Measurements from ENCODE around the gene MYL11.
"Not testable (repeated sequence)": the region's sequence is repeated elsewhere in the genome, so short reads cannot be mapped to it uniquely, and the experiment has no call there.

The MYL11 gene
- total RNA-seq, result 0 to 0.52 (median 0.26) reads per million in 3 donors

GRCh38 chr16:30374538-30374937 is at the start of gene MYL11:
MYL11 (plus strand) TSS chr16:30374802; CDS start chr16:30374858, 56 bp downstream.
- DNase-seq, result no peak
- H3K36me3 ChIP-seq (ENCODE audit: control insufficient read depth, insufficient read depth, low read length), result no peaks in the 10 kb centered on the region

GRCh38 chr16:30334473-30334989 is 40.1 kb upstream of the MYL11 start:
- not testable (repeated sequence) for H3K36me3 ChIP-seq (ENCODE audit: control insufficient read depth, insufficient read depth, low read length)

More at GRCh38 chr16:30374538-30374937, at the start of gene MYL11:
- peaks cover 37% of the 10 kb centered on the region for H3K4me1 ChIP-seq (ENCODE audit: control insufficient read depth, insufficient read depth, low read length, poor library complexity, severe bottlenecking)
- peak within 1 kb of the TSS; percentile 13 for H3K27ac ChIP-seq (ENCODE audit: insufficient read depth, low read length, poor library complexity, severe bottlenecking)
- H3K4me3 ChIP-seq (ENCODE audit: insufficient read depth, low read depth, low read length, poor library complexity, severe bottlenecking), result no peak within 1 kb of the TSS
- H3K9me3 ChIP-seq (ENCODE audit: control insufficient read depth, low read length), result no peaks in the 10 kb centered on the region
- no peaks in the 10 kb centered on the region for H3K27me3 ChIP-seq (replicated peaks; ENCODE audit: control insufficient read depth, insufficient read depth, low read length, poor library complexity, severe bottlenecking)

GRCh38 chr16:30335028-30335597 is 39.5 kb upstream of the MYL11 start:
- H3K27me3 ChIP-seq (replicated peaks; ENCODE audit: control insufficient read depth, insufficient read depth, low read length, poor library complexity, severe bottlenecking); H3K4me1 ChIP-seq (ENCODE audit: control insufficient read depth, insufficient read depth, low read length, poor library complexity, severe bottlenecking); H3K9me3 ChIP-seq (ENCODE audit: control insufficient read depth, low read length); H3K36me3 ChIP-seq (ENCODE audit: control insufficient read depth, insufficient read depth, low read length): not testable (repeated sequence)
- H3K4me3 ChIP-seq (ENCODE audit: insufficient read depth, low read depth, low read length, poor library complexity, severe bottlenecking), result peak overlapping the region; percentile 62
- peak overlapping the region; percentile 74 for H3K27ac ChIP-seq (ENCODE audit: insufficient read depth, low read length, poor library complexity, severe bottlenecking)
- peak; percentile 64 to 77 (median 77) for DNase-seq

More at GRCh38 chr16:30334473-30334989, 40.1 kb upstream of the MYL11 start:
- H3K9me3 ChIP-seq (ENCODE audit: control insufficient read depth, low read length); H3K4me1 ChIP-seq (ENCODE audit: control insufficient read depth, insufficient read depth, low read length, poor library complexity, severe bottlenecking); H3K27me3 ChIP-seq (replicated peaks; ENCODE audit: control insufficient read depth, insufficient read depth, low read length, poor library complexity, severe bottlenecking): not testable (repeated sequence)
- Histone ChIP-seq H3K4me3 (ENCODE audit: insufficient read depth, low read depth, low read length, poor library complexity, severe bottlenecking) (peak overlapping the region; percentile 62), H3K27ac (ENCODE audit: insufficient read depth, low read length, poor library complexity, severe bottlenecking) (peak overlapping the region; percentile 74)
- peak; percentile 70 to 83 (median 80) for DNase-seq

GRCh38 chr16:30335598-30336474 is 38.8 kb upstream of the MYL11 start:
- DNase-seq, result peak; percentile 17 to 38 (median 23)

GRCh38 chr16:30337964-30338357 is 36.6 kb upstream of the MYL11 start:
- not testable (repeated sequence) for H3K36me3 ChIP-seq (ENCODE audit: control insufficient read depth, insufficient read depth, low read length); H3K4me3 ChIP-seq (ENCODE audit: insufficient read depth, low read depth, low read length, poor library complexity, severe bottlenecking); DNase-seq; H3K27me3 ChIP-seq (replicated peaks; ENCODE audit: control insufficient read depth, insufficient read depth, low read length, poor library complexity, severe bottlenecking); H3K9me3 ChIP-seq (ENCODE audit: control insufficient read depth, low read length); H3K4me1 ChIP-seq (ENCODE audit: control insufficient read depth, insufficient read depth, low read length, poor library complexity, severe bottlenecking); H3K27ac ChIP-seq (ENCODE audit: insufficient read depth, low read length, poor library complexity, severe bottlenecking)

More at GRCh38 chr16:30335598-30336474, 38.8 kb upstream of the MYL11 start:
- no peaks in the 10 kb centered on the region for H3K36me3 ChIP-seq (ENCODE audit: control insufficient read depth, insufficient read depth, low read length)
- no peaks in the 10 kb centered on the region for H3K27me3 ChIP-seq (replicated peaks; ENCODE audit: control insufficient read depth, insufficient read depth, low read length, poor library complexity, severe bottlenecking)
- H3K9me3 ChIP-seq (ENCODE audit: control insufficient read depth, low read length), result no peaks in the 10 kb centered on the region
- H3K4me3 ChIP-seq (ENCODE audit: insufficient read depth, low read depth, low read length, poor library complexity, severe bottlenecking), result peak overlapping the region; percentile 62
- H3K27ac ChIP-seq (ENCODE audit: insufficient read depth, low read length, poor library complexity, severe bottlenecking), result peak overlapping the region; percentile 74
- H3K4me1 ChIP-seq (ENCODE audit: control insufficient read depth, insufficient read depth, low read length, poor library complexity, severe bottlenecking), result no peaks in the 10 kb centered on the region

GRCh38 chr16:30338715-30339114 is 35.9 kb upstream of the MYL11 start:
- H3K27ac ChIP-seq (ENCODE audit: insufficient read depth, low read length, poor library complexity, severe bottlenecking); DNase-seq; H3K4me3 ChIP-seq (ENCODE audit: insufficient read depth, low read depth, low read length, poor library complexity, severe bottlenecking); H3K9me3 ChIP-seq (ENCODE audit: control insufficient read depth, low read length); H3K27me3 ChIP-seq (replicated peaks; ENCODE audit: control insufficient read depth, insufficient read depth, low read length, poor library complexity, severe bottlenecking); H3K4me1 ChIP-seq (ENCODE audit: control insufficient read depth, insufficient read depth, low read length, poor library complexity, severe bottlenecking); H3K36me3 ChIP-seq (ENCODE audit: control insufficient read depth, insufficient read depth, low read length): not testable (repeated sequence)

GRCh38 chr16:30340621-30341020 is 34.0 kb upstream of the MYL11 start:
- Histone ChIP-seq H3K27me3 (replicated peaks; ENCODE audit: control insufficient read depth, insufficient read depth, low read length, poor library complexity, severe bottlenecking) (no peaks in the 10 kb centered on the region), H3K36me3 (ENCODE audit: control insufficient read depth, insufficient read depth, low read length) (no peaks in the 10 kb centered on the region), H3K9me3 (ENCODE audit: control insufficient read depth, low read length) (no peaks in the 10 kb centered on the region), H3K27ac (ENCODE audit: insufficient read depth, low read length, poor library complexity, severe bottlenecking) (no peak overlapping the region), H3K4me3 (ENCODE audit: insufficient read depth, low read depth, low read length, poor library complexity, severe bottlenecking) (no peak overlapping the region), H3K4me1 (ENCODE audit: control insufficient read depth, insufficient read depth, low read length, poor library complexity, severe bottlenecking) (no peaks in the 10 kb centered on the region)
- DNase-seq, result no peak

GRCh38 chr16:30341971-30342370 is 32.6 kb upstream of the MYL11 start:
- H3K4me1 ChIP-seq (ENCODE audit: control insufficient read depth, insufficient read depth, low read length, poor library complexity, severe bottlenecking); H3K27ac ChIP-seq (ENCODE audit: insufficient read depth, low read length, poor library complexity, severe bottlenecking); H3K9me3 ChIP-seq (ENCODE audit: control insufficient read depth, low read length); H3K36me3 ChIP-seq (ENCODE audit: control insufficient read depth, insufficient read depth, low read length); DNase-seq; H3K4me3 ChIP-seq (ENCODE audit: insufficient read depth, low read depth, low read length, poor library complexity, severe bottlenecking); H3K27me3 ChIP-seq (replicated peaks; ENCODE audit: control insufficient read depth, insufficient read depth, low read length, poor library complexity, severe bottlenecking): not testable (repeated sequence)

- H3K4me3 ChIP-seq (ENCODE audit: insufficient read depth, low read depth, low read length, poor library complexity, severe bottlenecking), result no peak overlapping the region
- H3K27me3 ChIP-seq (replicated peaks; ENCODE audit: control insufficient read depth, insufficient read depth, low read length, poor library complexity, severe bottlenecking), result no peaks in the 10 kb centered on the region
- H3K36me3 ChIP-seq (ENCODE audit: control insufficient read depth, insufficient read depth, low read length), result no peaks in the 10 kb centered on the region
- no peak for DNase-seq
- H3K27ac ChIP-seq (ENCODE audit: insufficient read depth, low read length, poor library complexity, severe bottlenecking), result no peak overlapping the region
- H3K9me3 ChIP-seq (ENCODE audit: control insufficient read depth, low read length), result no peaks in the 10 kb centered on the region
- no peaks in the 10 kb centered on the region for H3K4me1 ChIP-seq (ENCODE audit: control insufficient read depth, insufficient read depth, low read length, poor library complexity, severe bottlenecking)
These were observed 31.7 kb upstream of the MYL11 start for GRCh38 chr16:30342751-30343490.

Data from effector memory CD4-positive, alpha-beta T cell (primary cell).